Left ventricle myocardium superior (tissue), 1 donor: ENCODE measurements around the gene POU4F2. TPM values are rescaled to one million over a fixed set of nuclear protein-coding genes. Genes with fewer than 3 reads are reported as not detected.

Source experiments
- ATAC-seq: fragments of 200-7000 bp; cut with Tn5 transposase; one replicate; pipeline ENCODE4 v1.9.1; 2020; ENCODE audit warnings: mild to moderate bottlenecking, moderate library complexity
- DNase-seq: peaks from one replicate; pipeline ENCODE4 v3.0.0-alpha.2; 2020
- intact Hi-C: fragments of 100-400 bp; cut with micrococcal nuclease; formaldehyde crosslinking; loops from one replicate; pipeline ENCODE4 v1.11.0; 2022
- long read RNA-seq: library from polyadenylated mRNA; unstranded; transcript quantifications from one replicate; pipeline ENCODE4 v2.0.0, GENCODE V29; 2021
- total RNA-seq: library from RNA; stranded (reverse); fragmentation: NEBNext Ultra II Directional; extraction: Animal tissue kit (Norgen Biotek cat#: 25700); gene quantifications from one replicate; pipeline ENCODE4 v1.2.1, GENCODE V29; 2021
- donor health status: DM: no; HTN: yes; CAD: no; lungs with severe emphysema.

The POU4F2 gene, protein sequence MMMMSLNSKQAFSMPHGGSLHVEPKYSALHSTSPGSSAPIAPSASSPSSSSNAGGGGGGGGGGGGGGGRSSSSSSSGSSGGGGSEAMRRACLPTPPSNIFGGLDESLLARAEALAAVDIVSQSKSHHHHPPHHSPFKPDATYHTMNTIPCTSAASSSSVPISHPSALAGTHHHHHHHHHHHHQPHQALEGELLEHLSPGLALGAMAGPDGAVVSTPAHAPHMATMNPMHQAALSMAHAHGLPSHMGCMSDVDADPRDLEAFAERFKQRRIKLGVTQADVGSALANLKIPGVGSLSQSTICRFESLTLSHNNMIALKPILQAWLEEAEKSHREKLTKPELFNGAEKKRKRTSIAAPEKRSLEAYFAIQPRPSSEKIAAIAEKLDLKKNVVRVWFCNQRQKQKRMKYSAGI
- not detected for total RNA-seq
- long read RNA-seq = 0 reads

DNA sequence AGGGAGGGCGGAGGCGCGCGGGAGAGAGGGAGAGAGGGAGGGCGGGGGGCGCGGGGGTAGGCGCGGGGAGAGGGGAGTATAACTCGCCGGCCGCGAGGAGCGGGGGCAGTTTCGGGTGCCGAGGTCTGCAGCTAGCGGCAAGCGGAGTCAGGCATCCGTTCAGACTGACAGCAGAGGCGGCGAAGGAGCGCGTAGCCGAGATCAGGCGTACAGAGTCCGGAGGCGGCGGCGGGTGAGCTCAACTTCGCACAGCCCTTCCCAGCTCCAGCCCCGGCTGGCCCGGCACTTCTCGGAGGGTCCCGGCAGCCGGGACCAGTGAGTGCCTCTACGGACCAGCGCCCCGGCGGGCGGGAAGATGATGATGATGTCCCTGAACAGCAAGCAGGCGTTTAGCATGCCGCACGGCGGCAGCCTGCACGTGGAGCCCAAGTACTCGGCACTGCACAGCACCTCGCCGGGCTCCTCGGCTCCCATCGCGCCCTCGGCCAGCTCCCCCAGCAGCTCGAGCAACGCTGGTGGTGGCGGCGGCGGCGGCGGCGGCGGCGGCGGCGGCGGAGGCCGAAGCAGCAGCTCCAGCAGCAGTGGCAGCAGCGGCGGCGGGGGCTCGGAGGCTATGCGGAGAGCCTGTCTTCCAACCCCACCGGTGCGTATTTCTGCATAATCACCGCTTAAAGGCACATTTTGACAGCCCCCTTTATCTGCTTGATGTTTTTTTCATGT lies at the start of gene POU4F2:
Gene POU4F2, plus strand, starts transcription at position 108 of the 720 bp plus-strand sequence. Its CDS starts 248 bp downstream, at position 356.
- DNase-seq (peak; percentile 26), ATAC-seq (no peak)
- intact Hi-C loops = no loop called here

- DNase-seq = no peak
- intact Hi-C loops = no loop called here
Measured at GRCh38 chr4:146590801-146591200, 47.9 kb upstream of the POU4F2 start.

GRCh38 chr4:146592019-146592418 lies 46.7 kb upstream of the POU4F2 start:
- DNase-seq (no peak), ATAC-seq (no peak)
- intact Hi-C loops = no loop called here

More at GRCh38 chr4:146590801-146591200, 47.9 kb upstream of the POU4F2 start:
- ATAC-seq = no peak

GRCh38 chr4:146632770-146633470 lies 5.8 kb upstream of the POU4F2 start:
- no peak for ATAC-seq
- DNase-seq = no peak
- intact Hi-C loops = no loop called here

- no peak for ATAC-seq
- intact Hi-C loops = no loop called here
- DNase-seq = no peak
Measured at GRCh38 chr4:146633471-146633800, 5.3 kb upstream of the POU4F2 start.

DNA sequence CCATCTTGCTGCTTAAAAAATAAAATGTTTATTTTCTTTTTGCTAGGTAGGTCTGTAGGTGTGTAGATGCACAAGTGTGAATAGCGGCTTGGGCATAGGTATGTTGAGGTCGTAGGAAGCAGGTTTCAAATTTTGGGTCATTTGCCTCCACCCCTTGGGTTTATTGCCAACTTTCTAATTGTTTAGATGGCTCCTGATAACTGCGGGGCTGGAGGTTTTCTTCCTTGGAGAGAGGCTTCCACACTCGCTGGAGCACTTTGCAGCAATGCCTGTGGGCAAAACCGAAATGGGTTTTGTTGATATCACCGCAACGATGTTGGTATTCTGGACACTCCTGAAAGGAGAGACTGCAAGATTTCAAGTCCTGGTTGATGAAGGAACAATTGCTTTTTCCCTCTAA lies 3.9 kb upstream of the POU4F2 start:
- DNase-seq = no peak
- intact Hi-C loops = no loop called here
- ATAC-seq = no peak

DNA sequence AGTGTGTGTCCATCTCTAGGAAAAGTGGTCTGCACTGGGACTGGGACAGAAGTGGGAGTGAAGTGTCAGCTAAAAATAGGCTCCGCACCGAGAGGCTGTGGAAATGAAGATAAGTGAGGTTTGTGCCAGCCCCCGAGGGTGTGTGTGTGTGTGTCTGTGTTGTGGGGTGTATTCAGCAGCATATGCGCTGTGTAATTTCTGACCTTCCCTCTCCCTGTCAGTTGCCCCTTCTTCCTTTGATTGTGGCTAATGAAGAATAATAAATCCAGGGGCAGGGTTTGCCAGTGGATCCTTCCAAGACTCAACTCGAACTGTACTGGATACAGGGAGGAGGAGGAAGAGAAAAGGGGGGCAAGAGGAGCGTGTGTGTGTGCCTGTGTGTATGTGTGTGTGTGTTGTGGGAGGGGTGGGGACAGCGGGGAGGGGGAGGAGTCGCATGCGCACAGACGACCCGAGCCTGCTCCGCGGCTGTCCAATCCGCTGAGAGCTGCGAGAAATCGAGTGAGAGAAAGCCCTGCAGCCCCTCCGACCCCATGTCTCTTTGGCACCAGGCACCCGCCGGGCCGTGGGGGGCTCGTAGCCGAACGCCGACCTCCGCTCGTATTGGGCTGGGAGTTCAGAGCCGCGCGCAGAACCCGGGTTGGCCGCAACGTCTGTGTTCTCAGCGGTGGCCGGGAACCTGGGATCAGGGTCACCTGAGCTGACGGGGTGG lies 916 bp upstream of the POU4F2 start:
- intact Hi-C loops = no loop called here
- ATAC-seq (peak; percentile 42), DNase-seq (no peak)

DNA sequence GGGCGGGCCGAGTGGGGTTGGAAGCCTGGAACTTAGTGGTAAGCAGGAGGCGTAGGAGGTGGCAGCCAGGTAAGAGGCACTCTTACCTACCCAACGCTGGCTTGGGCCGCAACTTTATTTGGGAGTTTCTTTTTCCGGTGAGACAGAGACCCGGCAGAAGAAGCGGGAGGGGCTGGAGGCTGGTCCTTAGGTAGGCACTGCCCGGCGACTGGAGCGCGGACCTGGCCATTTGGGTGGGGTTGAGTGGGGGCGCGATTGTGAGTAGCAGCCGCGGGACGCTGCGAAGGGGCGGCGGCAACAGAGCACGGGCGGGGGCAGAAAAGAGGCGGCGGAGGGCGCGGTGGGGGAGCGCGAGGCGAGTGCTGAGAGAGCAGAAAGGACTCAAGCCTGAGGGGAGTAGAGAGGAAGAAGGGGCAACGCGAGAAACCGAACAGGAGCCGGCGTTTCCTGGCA lies 334 bp upstream of the POU4F2 start:
- ATAC-seq (no peak), DNase-seq (no peak)
- intact Hi-C loops = no loop called here

GRCh38 chr4:146639506-146639932 lies 826 bp downstream of the POU4F2 start:
- ATAC-seq (no peak), DNase-seq (no peak)
- intact Hi-C loops = no loop called here

DNA sequence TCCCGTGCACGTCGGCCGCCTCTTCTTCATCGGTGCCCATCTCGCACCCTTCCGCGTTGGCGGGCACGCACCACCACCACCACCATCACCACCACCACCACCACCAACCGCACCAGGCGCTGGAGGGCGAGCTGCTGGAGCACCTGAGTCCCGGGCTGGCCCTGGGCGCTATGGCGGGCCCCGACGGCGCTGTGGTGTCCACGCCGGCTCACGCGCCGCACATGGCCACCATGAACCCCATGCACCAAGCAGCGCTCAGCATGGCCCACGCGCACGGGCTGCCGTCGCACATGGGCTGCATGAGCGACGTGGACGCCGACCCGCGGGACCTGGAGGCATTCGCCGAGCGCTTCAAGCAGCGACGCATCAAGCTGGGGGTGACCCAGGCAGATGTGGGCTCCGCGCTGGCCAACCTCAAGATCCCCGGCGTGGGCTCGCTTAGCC lies 1.4 kb downstream of the POU4F2 start:
- intact Hi-C loops = no loop called here
- DNase-seq (no peak), ATAC-seq (no peak)

GRCh38 chr4:146640465-146641061 lies 1.9 kb downstream of the POU4F2 start:
- intact Hi-C loops = no loop called here
- DNase-seq (no peak), ATAC-seq (no peak)

DNA sequence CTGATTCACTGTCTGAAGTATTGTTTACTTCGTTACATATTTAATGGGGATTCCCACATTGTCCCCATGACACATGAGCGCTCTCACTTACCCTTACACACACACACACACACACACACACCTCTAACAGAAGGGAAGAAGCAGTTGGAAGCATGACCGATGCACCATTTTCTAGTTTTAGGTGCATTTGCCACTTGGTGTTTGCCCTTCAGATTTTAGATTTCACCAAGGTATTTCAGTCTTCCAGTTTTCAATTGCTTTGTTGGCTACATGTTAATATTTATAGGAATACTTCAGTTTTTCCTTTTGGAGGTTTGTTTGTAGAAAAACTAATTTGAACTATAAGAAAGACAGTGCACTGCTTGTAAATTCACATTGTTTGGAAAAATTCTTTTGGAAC lies 3.1 kb downstream of the POU4F2 start:
- ATAC-seq (no peak), DNase-seq (no peak)
- intact Hi-C loops = no loop called here

DNA sequence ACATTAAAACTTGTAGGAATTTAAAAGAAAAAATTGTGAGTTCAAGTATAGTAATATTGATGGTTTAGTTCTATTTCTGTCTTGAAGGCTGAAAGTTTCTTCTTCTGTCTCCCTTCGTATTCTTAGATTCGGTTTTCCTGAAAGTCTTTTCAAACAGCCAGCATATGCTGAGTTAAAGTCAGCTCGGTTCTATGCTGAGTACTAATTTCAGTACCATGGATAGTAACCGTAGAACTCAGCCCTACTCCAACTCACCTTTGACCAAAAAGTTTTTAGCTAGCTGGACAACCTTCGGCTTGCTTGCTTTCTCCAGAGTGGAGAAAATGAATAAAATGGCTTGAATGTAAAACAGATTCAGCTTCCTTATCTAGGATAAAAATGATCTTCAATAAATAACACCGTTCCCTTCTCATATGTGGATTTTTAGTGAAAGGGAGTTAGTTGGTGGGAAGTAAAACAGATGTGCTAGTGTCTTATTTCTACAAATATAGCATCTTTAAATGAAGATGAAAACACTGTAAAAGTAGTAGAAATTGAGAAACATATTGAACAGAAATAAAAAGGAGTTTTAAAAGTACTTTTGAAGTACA lies 5.2 kb downstream of the POU4F2 start:
- ATAC-seq = no peak
- intact Hi-C loops = no loop called here
- DNase-seq = no peak

GRCh38 chr4:146645921-146646320 lies 7.2 kb downstream of the POU4F2 start:
- no peak for ATAC-seq
- DNase-seq = no peak

GRCh38 chr4:146646593-146647325 lies 8.1 kb downstream of the POU4F2 start:
- intact Hi-C loops = no loop called here
- no peak for ATAC-seq
- no peak for DNase-seq

More at GRCh38 chr4:146645921-146646320, 7.2 kb downstream of the POU4F2 start:
- intact Hi-C loops = no loop called here

DNA sequence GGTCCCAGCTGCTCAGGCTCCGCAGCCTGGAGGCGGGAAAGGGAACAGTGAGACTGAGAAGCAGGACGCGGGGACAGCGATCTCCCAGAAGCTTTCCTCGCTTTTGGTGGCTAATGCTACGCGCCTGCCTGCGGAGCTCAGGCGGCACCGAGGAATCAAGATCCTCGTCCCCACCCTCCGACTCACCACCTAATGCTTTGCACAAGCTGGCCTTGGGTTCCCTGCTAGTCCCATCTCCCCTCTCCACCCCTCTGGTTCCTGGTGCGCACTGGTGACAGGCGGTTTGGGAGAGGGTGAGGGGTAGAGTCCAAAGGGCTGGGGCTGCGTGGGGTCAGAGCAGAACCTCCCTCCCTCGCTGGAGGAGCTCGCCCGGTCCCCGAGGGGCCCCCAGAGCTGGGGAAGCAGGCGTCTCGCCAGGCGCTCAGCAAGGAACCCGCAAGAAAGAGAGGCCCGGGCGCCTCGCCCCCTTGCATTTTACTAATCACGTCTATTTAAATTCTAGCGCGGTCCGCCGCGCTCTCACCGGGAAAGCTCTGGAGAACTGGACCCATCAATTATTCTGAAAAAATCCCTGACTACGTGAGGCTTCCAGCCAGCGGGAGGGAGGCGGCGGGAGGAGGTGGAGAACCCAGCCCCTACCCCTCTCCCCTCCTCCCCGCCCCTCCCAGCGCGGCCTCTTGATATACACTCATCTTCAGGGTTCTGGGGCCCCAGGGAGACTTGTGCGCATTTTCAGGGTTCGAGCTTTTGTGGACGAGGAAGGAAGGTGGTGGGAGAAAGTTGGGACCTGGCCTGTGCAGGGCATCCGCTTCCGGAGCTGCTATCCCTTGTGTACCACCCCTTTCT lies 9.1 kb downstream of the POU4F2 start:
- DNase-seq (peak; percentile 24), ATAC-seq (no peak)
- intact Hi-C loops = no loop called here

GRCh38 chr4:146648461-146648783 lies 9.7 kb downstream of the POU4F2 start:
- intact Hi-C loops = no loop called here
- ATAC-seq = no peak
- DNase-seq = no peak
